NCI-H446 treated with DMSO at 0.1 percent for 48 hours (cell line): Measurements from ENCODE around the gene FAM187B.
"Not testable (repeated sequence)": the region's sequence is repeated elsewhere in the genome, so short reads cannot be mapped to it uniquely, and the experiment has no call there.

Experiments
- DNase-seq: peaks from one replicate; lab custom pipeline; 2025; lab: John Stamatoyannopoulos, UW

Gene FAM187B

DNA sequence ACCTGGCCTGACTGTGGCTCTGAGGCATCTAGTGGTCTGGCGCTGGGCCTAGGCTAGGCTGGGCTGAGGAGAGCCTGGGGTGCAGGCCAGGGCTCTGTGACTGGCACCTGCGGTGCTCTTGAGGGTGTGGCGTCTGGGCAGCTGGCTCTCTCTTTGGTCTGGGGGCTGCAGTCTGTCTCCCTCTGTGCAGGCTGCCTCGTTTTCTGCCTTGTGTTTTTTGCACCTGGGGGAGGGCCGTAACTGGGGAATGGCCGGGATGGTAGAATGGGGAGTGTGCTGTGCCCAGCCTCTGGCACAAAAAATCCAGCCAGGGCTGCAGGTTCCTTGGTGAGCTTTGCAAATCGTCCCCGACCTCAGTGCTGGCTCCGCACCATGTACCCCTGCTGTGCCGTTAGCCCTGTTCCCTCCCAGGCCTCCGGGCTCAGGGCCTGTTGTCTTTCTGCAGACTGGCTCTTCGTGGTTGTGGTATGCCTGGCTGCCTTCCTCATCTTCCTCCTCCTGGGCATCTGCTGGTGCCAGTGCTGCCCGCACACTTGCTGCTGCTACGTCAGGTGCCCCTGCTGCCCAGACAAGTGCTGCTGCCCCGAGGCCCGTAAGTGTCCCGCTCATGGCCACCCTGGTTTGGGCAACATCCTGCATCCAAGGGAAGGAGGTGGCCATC is 33.7 kb upstream of the FAM187B start:
- no peak for DNase-seq

DNA sequence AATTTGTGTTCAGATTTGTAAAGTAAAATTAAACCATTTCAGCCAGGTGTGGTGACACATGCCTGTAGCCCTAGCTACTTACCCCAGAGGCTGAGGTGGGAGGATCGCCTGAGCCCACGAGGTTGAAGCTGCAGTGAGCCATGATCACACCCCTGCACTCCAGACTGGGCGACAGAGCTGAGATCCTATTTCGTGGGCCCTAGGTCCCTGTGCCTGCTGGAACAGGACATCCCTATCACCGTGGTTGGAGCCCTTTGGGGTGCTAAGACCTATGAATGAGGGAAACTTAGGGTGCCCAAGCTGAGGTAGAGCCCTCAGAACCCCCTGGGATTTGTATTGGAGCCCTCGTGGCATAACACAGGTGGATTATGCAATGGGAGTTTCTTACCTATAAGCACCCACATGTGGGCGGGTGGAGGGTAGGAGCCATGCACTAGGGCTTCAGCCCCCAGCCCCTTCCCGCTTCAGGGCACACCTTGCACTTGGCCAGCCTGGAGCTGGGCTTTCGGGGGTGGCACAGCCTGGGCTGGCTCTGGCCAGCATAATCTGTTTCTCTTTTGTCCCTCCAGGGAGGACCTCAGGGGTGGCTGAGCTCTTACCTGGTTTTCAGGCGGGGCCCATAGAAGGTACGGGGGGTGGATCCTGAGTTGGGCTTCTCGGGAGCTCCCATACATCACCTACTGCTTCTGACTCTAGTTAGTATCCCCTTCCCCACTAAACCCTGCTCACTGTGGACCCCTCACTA is 33.0 kb upstream of the FAM187B start:
- no peak for DNase-seq

DNA sequence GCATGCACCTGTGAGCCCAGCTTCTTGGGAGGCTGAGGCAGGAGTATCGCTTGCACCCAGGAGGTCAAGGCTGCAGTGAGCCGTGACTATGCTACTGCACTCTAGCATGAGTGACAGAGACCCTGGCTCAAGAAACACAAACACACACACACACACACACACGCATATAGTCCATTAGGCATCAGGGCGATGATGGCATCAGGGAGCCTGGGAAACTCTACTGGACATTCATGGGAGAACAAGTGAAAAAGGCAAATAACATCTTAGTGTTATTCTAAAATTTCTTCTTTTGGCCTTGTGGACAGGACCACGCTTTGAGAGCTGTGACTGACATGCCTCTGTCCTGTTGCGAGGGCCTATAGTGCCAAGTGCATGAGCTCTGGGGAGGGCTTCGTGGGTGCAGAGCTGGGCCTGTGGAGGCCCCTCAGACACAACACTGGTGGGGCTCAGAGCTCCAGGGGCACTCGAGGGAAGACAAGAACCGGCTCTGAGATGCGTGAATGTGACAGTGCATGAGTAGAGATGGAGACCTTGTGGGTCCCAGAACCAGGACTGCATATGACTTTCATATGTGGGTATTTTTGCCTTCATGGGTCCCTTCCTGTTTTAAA is 32.3 kb upstream of the FAM187B start:
- DNase-seq, result no peak

DNA sequence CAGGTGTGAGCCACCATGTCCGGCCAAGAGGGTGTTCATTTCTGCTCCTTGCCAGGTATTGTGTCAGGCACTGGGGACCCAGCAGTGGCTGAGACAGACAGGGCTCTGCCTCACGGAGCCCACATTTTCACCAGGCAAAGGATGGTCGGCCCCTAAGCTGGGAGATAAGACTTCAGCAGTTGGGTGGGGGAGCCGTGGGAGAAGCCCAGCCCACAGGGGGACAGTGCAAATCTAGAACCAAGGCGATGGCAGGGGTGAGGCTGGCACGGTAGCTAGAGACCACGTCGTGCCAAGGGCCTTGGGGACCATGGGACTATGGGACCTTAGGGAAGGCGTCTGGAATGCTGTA is 28.5 kb upstream of the FAM187B start:
- DNase-seq, result no peak

DNA sequence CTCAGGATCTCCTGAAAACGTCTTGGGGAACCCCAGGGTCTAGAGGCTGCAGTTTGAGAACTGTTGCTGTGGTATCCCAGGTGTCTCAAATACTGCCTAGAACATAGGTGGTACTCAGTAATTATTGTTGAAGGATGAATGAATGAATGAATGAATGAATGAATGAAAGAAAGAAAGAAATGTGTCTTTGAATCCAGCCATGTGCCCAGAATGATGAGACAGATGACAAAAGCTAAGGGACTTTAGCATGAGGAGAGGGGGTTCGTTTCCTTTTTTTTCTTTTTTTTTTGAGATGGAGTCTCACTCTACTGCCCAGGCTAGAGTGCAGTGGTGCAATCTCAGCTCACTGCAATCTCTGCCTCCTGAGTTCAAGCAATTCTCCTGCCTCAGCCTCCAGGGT is 28.0 kb upstream of the FAM187B start:
- DNase-seq, result no peak

DNA sequence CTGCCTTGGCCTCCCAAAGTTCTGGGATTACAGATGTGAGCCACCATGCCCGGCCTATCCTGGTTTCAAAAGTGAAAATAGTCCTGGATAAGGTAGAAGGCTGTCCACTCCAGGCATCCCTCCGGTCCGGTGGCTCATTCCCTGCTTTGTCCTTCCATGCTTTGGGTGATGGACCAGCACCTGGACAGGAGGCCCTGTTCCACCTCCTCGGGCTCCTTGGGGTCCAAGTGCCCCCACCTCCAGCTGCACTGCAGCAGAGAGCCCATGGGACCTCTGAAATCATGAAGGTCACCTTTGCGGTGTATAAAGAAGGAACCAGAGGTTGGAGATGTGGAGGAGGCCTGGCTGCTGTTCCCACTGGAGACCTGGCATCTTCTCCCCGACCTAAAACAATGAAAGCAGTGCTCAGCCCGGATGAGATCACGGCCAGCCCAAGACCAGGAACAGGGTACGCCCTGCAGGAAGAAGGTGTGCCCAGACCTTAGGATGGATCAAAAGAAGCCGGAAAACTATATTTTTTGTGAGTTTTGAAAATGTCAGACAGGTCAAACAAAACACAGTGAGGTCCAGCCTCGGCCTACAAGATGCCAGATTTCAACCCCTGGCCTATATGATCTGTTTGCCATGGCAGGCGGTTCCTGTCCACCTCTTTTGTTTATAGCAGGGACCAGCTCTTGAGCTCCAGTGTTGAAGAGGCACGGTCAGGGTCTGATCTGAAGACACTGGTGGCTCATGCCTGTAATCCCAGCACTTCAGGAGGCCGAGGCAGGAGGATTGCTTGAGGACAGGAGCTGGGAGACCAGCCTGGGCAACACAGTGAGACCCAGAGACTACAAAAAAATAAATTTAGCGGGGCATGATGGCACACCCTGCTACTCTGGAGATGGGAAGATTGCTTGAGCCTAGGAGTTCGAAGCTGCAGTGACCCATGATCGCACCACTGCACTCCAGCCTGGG is 26.1 kb upstream of the FAM187B start:
- DNase-seq, result no peak

DNA sequence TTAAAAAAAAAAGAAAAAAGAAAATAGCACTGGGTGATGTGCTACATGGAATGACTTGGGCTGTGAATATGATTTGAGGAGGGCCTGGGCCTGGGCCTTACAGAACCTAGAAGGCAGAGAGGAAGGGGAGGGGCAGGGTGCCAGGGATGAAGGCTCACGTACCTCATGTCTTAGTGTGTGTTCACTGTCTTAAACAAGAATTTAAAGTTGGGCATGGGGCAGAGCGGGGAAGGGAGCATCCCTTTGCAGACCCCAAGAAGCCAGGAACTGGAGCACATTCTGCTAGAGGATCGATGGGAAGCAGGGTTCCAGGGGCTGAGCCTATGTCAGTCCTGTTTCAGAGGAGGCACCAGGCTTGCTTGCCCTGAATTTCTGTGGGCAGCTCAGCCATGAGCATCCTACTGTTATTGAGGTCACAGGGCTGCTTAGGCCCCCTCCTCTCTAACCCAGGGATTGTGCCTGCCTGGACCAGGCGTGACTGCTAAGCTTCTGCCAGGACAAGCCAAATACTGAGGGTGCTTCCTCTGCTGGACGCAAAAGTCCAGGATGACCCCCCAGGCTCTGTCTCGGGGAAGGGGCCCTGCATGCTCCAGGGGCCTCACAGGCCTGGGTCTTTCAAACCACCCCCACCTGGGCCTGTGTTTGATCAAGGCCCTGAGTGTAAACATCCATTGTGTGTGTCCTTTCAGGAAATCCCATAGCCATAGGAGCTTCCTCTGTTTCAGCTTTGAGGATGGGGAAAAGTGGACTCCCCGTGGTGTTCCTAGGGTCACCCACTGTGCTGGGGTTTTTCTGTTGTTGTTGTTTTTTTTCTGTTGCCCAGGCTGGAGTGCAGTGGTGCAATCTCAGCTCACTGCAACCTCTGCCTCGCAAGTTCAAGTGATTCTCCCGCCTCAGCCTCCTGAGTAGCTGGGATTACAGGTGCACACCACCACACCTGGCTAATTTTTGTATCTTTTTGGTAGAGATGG is 25.1 kb upstream of the FAM187B start:
- no peak for DNase-seq

DNA sequence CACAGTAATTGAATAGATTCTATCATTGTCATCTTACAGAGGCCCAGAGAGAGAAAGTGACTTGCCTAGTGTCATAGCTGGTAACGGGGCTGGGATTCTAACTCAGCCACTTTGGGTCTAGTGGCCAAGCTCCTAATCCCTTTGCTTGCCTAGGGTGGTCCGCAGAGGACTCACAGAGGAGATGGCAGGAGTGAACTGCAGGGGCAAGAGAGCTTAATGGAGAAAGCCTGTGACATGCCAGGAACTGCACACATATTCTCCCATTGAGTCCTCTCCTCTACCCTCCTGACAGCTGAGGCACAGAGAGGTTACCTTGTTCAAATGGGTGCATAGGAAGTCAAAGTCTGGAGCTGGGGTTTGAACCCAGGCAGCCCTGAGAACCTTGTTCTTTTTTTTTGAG is 22.9 kb upstream of the FAM187B start:
- DNase-seq, result no peak

DNA sequence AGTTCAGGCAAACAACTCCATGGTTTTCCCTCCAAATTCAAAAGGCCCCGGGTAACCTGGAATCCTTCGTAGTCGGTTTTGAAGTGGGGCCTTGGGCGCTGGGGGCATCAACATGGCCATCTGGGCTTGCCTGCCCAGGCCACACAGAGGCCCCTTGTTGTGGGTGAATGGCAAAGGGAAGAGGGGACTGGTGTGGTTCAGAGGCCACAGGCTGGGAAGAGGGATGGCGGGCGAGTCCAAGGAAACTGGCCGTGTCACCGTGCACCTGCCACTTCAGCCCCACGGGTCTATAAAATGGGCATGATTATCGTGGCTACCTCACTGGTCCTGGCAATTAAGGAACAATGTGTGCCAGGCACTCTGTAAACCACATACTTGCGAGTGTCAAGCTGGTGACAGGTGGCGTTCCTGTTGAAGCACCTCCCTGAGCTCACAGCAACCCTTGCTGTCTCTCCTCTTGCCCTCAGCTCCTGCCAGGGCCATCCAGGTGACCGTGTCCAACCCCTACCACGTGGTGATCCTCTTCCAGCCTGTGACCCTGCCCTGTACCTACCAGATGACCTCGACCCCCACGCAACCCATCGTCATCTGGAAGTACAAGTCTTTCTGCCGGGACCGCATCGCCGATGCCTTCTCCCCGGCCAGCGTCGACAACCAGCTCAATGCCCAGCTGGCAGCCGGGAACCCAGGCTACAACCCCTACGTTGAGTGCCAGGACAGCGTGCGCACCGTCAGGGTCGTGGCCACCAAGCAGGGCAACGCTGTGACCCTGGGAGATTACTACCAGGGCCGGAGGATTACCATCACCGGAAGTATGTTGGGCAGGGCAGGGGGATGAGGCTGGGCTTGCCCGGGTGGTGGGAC is 21.5 kb upstream of the FAM187B start:
- DNase-seq, result no peak

DNA sequence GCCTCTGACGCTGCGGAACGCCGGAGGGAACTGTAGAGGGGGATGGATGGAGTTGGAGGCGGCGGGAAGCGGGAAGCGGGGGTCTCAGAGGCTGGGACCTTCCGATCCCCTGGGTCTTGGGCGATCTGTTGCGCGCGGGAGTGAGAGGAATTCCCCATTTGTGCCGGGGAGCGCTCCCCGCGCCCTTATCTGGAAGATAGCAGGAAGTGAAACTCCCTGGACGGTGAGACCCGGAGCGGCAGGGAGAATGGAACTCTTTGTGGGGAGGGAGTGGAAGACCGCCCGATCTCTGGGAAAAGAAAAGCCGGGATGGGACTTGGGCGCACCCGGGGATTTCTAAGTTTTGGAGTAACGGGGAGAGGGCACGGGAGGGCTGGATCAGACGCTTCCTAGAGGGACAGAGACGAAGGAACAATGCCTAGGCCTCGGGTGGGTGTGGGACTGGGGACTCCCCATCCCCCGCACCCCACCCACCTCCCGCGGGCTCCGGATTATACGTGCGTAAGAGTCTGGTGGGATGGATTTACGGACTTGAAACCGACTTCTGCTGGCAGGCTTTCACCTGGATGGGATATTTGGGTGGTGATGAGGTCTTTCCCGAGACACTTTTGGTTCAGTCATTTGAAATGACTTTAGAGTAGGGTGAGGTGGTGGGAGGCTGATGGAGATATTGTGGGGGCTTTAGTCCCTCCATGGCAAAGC is 20.8 kb upstream of the FAM187B start:
- DNase-seq, result no peak

DNA sequence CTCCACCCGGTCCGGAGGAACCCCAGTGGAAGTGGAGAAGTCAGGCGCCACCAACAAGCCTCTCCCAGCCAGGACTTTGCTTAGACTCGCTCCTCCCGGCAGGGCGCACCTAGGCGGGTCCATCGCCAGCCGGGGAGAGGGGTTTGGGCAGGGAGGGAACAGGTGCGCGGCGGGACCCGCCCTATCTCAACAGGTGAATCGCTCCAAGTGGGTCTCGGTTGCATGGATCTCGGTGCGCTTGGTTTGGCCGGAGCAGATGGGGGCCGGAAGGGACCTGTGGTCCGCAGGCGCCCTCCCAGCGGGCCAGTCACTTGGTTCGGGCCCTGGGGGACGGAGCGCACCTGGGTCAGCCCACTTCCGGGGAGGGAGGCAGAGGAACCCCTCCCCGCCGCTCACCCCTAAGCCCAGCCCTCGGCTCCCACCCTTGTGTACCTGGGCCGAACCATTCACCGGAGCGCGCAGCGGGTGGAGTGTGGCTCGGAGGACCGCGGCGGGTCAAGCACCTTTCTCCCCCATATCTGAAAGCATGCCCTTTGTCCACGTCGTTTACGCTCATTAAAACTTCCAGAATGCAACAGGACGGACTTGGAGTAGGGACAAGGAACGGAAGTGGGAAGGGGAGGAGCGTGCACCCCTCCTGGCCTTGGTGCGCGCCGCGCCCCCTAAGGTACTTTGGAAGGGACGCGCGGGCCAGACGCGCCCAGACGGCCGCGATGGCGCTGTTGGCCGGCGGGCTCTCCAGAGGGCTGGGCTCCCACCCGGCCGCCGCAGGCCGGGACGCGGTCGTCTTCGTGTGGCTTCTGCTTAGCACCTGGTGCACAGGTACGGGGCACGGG is 20.0 kb upstream of the FAM187B start, which contains the start of gene LSR:
TSS of gene LSR (plus strand) at position 693 of the 836 bp plus-strand sequence. CDS start at position 714, 21 bp downstream.
- DNase-seq, result no peak

DNA sequence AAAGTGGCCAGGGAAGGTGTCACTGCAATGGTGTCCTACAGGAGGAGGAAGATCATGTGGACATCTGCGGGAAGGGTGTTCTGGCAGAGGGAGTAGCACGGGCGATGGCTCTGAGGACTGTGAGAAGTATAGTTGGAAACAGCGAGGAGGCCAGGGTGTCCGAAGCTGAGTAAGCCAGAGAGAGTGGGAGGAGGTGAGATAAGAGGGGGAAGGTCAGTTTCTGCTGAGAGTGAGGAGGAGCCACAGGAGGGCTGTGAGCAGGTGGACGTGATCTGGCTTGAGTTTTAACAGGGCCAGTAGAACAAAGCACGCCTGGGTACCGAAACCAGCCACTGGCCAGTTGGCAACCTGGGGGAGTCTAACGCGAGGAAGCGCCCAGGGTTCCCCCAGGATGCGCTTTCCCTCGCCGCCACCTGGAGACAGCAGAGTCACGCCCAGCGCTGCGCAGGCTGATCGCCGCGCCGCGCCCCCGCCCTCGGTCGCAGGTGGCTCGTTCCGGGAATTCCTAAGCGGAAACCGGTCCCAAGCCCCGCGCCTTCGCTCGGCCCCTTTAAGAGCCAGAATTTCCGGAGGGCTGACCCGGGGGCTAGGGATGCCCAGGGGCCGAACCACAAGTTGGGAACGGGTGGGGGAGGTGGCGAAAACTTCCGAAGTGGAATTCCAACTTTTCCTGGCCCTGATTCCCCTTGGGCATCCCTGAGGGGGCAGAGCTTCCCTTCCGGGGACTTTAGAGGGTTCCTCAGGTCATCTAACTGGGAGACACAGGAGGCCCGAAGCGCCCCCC is 19.2 kb upstream of the FAM187B start:
- DNase-seq, result no peak

DNA sequence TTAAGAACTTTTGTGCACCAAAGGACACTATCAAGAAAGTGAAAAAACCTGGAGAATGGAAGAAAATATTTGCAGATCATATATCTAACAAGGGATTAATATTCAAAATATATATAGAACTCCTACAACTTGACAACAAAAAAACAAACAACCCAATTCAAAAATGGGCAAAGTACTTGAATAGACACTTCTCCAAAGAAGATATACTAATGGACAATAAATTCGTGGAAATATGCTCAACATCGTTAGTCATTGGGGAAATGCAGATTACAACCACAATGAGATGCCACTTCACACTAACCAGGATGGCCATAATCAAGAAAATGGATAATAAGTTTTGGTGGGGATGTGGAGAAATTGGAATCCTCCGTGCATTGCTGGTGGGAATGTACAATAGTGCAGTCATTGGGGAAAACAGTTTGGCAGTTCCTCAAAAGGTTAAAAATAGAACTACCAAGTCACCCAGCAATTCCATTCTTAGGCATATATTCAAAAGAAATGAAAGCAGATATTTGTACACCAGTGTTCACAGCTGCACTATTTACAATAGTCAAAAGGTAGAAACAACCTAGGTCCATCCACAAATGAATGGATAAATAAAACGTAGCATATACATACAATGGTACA is 18.0 kb upstream of the FAM187B start:
- DNase-seq, result no peak

DNA sequence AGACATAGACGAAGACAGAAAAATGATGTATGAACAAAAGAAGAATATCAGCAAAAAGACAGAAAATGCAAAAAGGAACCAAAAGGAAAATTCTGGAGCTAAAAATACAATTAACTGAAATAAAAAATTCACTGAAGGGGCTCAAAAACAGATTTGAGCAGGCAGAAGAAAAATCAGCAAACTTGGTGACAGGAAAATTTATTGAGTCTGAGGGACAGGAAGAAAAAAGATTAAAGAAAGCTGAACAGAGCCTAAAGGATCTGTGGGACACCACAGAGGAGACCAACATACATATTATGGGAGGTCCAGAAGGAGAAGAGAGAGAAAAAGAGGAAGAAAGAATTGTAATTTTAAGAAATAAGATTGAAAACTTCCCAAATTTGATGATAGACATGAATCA is 12.9 kb upstream of the FAM187B start:
- DNase-seq, result no peak

DNA sequence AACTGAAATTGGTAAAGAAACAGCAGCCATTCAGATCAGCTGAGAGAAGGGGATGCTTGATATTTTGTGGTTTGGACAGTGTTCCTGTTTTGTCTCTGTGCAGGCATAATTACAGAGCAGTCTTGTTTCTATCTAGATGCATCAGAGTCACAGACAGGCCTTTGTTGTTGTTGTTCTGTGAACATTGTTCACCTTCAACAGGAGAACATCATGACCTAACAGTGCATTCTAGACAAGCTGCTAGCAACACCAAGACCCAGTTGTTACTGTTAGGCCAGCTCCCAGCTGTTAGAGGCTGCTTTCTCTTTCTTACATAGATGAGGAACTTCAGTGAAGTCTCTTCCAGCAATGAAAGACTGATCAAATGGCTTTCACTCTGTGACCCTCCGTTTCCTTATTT is 11.8 kb upstream of the FAM187B start:
- DNase-seq, result no peak

DNA sequence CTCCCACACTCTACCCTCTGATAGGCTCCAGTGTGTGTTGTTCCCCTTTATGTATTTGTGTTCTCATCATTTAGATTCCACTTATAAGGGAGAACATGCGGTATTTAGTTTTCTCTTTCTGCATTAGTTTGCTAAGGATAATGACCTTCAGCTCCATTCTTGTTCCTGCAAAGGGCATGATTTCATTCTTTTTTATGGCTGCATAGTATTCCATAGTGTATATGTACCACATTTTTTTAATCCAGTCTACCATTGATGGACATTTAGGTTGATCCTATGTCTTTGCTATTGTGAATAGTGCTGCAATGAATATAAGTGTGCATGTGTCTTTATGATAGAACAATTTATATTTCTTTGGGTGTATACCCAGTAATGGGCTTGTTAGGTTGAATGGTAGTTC is 11.1 kb upstream of the FAM187B start:
- not testable (repeated sequence) for DNase-seq
